HepG2 (cell line): Measurements from ENCODE around the gene PYGO2.

ENCODE experiments used
- EHMT2 ChIP-seq: fragments of 200-600 bp; sonication (generic); IDR thresholded peaks from 2 replicates; pipeline ENCODE4 v1.7.0; 2017; ENCODE audit warnings: antibody characterized with exemption, low read depth, low read length, borderline replicate concordance
- POLR2A ChIP-seq, 2 experiments: IDR thresholded peaks; 2 replicates each; pipeline ENCODE4 v1.6.1; 2011; ENCODE audit warnings: low read depth in 2 of 2, low read length in 2 of 2, mild to moderate bottlenecking in 1 of 2, moderate library complexity in 1 of 2; ENCODE audit not compliant: insufficient read depth in 1 of 2
- POLR2G ChIP-seq: fragments of 200-400 bp; formaldehyde crosslinking; IDR thresholded peaks from 2 replicates; pipeline ENCODE4 v1.6.1; 2018; ENCODE audit warnings: mild to moderate bottlenecking, low read depth, low read length, moderate library complexity
- TF ChIP-seq, protein P1 (sequence below): sonication (generic); formaldehyde crosslinking; IDR thresholded peaks from 2 replicates; pipeline ENCODE4 v1.8.1; 2022; ENCODE audit warnings: low read depth, mild to moderate bottlenecking, missing genetic modification reagents
- TF ChIP-seq, protein P2 (sequence below): sonication (generic); formaldehyde crosslinking; IDR thresholded peaks from 2 replicates; pipeline ENCODE4 v1.5.0; 2020; ENCODE audit warnings: mild to moderate bottlenecking, missing genetic modification reagents, moderate library complexity
- TF ChIP-seq, protein P3 (sequence below), 2 experiments: sonication (generic) in 1 of 2; formaldehyde crosslinking in 1 of 2; IDR thresholded peaks; 2 replicates each; pipeline versions ENCODE4 v1.5.1 to v1.6.1; 2011 to 2020; ENCODE audit warnings: borderline replicate concordance in 1 of 2, low read depth in 1 of 2, low read length in 1 of 2, mild to moderate bottlenecking in 1 of 2, missing genetic modification reagents in 1 of 2, moderate library complexity in 1 of 2

DNA sequence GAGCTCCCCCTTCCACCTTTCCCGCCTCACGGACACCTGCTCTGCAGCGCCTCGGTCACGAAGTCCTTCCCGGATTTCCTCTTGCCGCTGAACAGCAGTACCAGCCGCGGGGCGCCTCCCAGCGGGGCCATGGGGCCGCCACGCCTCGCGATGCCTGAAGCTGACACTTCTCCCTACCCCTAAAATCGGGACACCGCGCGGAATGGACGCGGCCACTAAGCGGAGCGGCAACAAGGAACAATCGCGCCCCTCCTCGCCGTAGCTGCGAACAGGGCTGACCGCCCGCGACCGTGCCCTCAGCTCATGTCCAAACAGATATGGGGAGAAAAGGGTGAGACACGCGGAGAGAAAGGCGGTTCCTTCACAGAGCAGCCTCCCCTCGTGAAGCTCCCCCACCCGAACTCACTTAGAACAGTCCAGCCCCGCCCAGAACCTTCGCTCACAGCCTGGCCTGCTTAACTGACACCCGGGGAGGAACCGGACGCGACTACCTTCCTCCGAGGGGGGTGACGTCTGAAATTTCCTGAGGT is 25.0 kb downstream of the PYGO2 start, which contains the start of gene PMVK:
- TF ChIP-seq EHMT2, result peak; percentile 24; the same call in 1 of the 2 replicates
- TF ChIP-seq, protein P1, sequence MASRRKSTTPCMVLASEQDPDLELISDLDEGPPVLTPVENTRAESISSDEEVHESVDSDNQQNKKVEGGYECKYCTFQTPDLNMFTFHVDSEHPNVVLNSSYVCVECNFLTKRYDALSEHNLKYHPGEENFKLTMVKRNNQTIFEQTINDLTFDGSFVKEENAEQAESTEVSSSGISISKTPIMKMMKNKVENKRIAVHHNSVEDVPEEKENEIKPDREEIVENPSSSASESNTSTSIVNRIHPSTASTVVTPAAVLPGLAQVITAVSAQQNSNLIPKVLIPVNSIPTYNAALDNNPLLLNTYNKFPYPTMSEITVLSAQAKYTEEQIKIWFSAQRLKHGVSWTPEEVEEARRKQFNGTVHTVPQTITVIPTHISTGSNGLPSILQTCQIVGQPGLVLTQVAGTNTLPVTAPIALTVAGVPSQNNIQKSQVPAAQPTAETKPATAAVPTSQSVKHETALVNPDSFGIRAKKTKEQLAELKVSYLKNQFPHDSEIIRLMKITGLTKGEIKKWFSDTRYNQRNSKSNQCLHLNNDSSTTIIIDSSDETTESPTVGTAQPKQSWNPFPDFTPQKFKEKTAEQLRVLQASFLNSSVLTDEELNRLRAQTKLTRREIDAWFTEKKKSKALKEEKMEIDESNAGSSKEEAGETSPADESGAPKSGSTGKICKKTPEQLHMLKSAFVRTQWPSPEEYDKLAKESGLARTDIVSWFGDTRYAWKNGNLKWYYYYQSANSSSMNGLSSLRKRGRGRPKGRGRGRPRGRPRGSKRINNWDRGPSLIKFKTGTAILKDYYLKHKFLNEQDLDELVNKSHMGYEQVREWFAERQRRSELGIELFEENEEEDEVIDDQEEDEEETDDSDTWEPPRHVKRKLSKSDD (CRISPR knock-in tag), result peak; percentile 95
- TF ChIP-seq POLR2A (IDR thresholded peaks at IDR 0.05; ENCODE audit: insufficient read depth in 1 of 2, low read depth in 2 of 2, low read length in 2 of 2), result peak; percentile 67 to 77
- TF ChIP-seq POLR2G, result peak; percentile 83
- TF ChIP-seq, protein P2, sequence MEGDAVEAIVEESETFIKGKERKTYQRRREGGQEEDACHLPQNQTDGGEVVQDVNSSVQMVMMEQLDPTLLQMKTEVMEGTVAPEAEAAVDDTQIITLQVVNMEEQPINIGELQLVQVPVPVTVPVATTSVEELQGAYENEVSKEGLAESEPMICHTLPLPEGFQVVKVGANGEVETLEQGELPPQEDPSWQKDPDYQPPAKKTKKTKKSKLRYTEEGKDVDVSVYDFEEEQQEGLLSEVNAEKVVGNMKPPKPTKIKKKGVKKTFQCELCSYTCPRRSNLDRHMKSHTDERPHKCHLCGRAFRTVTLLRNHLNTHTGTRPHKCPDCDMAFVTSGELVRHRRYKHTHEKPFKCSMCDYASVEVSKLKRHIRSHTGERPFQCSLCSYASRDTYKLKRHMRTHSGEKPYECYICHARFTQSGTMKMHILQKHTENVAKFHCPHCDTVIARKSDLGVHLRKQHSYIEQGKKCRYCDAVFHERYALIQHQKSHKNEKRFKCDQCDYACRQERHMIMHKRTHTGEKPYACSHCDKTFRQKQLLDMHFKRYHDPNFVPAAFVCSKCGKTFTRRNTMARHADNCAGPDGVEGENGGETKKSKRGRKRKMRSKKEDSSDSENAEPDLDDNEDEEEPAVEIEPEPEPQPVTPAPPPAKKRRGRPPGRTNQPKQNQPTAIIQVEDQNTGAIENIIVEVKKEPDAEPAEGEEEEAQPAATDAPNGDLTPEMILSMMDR (CRISPR knock-in tag), result peak; percentile 96
- TF ChIP-seq, protein P3, sequence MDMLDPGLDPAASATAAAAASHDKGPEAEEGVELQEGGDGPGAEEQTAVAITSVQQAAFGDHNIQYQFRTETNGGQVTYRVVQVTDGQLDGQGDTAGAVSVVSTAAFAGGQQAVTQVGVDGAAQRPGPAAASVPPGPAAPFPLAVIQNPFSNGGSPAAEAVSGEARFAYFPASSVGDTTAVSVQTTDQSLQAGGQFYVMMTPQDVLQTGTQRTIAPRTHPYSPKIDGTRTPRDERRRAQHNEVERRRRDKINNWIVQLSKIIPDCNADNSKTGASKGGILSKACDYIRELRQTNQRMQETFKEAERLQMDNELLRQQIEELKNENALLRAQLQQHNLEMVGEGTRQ (IDR thresholded peaks at IDR 0.05; ENCODE audit: low read depth, low read length), result no peak
- TF ChIP-seq, protein P3 (CRISPR knock-in tag; IDR thresholded peaks at IDR 0.05; ENCODE audit: borderline replicate concordance), result peak; percentile 73
